BLaER1 treated with 17β-estradiol and CSF1 and Interleukin-3, amounts not matched to agents 10 nM and 100 nM (cell line): Measurements from ENCODE around the gene LRIT2.

Experiments
- H3K27ac ChIP-seq, 11 experiments: shearing (Covaris generic); formaldehyde crosslinking; 2 replicates each; pipeline ENCODE4 v1.8.1; 2022
- H3K27me3 ChIP-seq, 11 experiments: shearing (Covaris generic); formaldehyde crosslinking; 2 replicates each; pipeline ENCODE4 v1.8.1; 2022
- H3K36me3 ChIP-seq, 11 experiments: shearing (Covaris generic); formaldehyde crosslinking; 2 replicates each; pipeline ENCODE4 v1.8.1; 2022
- H3K4me1 ChIP-seq, 10 experiments: shearing (Covaris generic); formaldehyde crosslinking; 2 replicates each; pipeline ENCODE4 v1.8.1; 2022
- H3K4me2 ChIP-seq, 11 experiments: shearing (Covaris generic); formaldehyde crosslinking; 2 replicates each; pipeline ENCODE4 v1.8.1; 2022
- H3K4me3 ChIP-seq, 10 experiments: shearing (Covaris generic); formaldehyde crosslinking; 2 replicates each; pipeline ENCODE4 v1.8.1; 2022
- H3K9ac ChIP-seq, 11 experiments: shearing (Covaris generic); formaldehyde crosslinking; 2 replicates each; pipeline ENCODE4 v1.8.1; 2022
- H3K9me3 ChIP-seq, 11 experiments: shearing (Covaris generic); formaldehyde crosslinking; replicated peaks in 1 of 11; 2 replicates each; pipeline ENCODE4 v1.8.1; 2022
- H4K20me1 ChIP-seq, 11 experiments: shearing (Covaris generic); formaldehyde crosslinking; 2 replicates each; pipeline ENCODE4 v1.8.1; 2022
- Cebpa-rat ChIP-seq, 11 experiments: shearing (Covaris generic); IDR thresholded peaks; 2 replicates each; pipeline ENCODE4 v1.8.1; 2022

The LRIT2 gene

DNA sequence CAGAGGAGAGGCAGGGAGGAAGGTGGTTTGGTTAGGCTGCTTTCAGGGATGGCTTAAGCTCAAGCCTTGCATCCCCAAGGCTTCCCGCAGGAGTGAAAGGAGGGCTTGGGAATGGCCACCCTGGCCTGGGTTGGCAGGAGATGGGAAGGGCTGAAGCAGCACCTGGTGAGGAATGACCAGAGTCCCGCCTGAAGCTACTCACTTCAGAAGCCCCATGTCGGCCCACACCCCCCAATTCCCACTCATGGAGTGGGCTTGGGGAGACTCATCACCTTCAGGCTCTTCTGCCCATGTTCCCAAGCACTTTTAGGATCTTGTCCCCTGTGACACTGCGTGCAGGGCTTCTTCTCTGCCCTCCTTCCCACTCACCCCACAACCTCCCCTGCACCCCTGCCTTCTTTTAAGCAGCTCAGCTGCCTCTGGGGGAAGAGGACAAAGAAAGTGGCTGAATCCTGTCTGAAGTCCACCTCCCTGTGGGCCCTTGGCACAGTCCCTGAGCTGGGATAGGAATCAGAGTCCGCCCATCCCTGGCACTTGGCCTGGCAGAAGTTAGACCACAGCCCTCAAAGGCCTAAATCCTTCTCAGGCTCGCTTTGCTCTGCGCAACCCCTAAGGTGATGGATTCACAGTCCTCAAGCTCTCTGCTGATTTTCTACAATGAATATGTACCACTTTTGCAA, 36.0 kb upstream of the LRIT2 start:
- H3K27me3 ChIP-seq: no peaks in the 10 kb centered on the region
- H3K36me3 ChIP-seq: no peaks in the 10 kb centered on the region
- H3K27ac ChIP-seq: no peak overlapping the region
- H3K9me3 ChIP-seq: no peaks in the 10 kb centered on the region
- no peaks in the 10 kb centered on the region for H4K20me1 ChIP-seq
- H3K4me1 ChIP-seq: peaks cover 0 to 4% (median 0%) of the 10 kb centered on the region in 10 experiments; a peak in 1 of 20 replicates
- no peak overlapping the region for H3K4me3 ChIP-seq
- no peak overlapping the region for H3K4me2 ChIP-seq
- H3K9ac ChIP-seq: no peak overlapping the region
- no peak for TF ChIP-seq Cebpa-rat (IDR thresholded peaks at IDR 0.05)

DNA sequence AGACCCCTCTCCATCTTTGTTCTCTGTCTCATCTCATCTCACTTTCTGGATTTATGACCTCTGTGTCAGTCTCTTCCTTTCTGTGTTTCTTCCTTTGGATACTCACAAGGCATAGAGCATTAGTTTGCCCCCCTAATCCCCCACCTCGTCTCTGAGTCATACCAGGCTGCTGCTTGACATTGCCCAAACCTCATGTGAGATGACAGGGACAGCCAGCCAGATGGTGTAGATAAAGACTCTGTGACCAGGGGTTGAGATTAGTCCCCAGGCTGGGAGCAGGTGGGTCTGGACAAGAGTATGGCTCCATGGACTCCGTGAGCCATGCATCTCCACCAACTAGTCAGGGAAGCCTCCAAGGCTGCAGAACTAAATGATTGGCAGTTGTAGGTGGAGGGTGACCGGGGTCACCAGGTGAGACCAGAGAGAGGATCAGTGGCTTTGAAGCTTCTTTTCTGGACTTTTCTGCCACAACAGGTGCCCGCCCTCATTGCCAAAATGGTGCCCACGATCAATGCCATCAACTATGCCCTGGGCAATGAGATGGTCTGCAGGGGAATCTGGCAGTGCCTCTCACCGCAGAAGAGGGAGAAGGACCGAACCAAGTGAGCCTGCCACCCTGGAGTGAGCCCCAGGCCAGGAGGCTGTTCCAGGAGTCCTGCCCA, 32.8 kb upstream of the LRIT2 start:
- Histone ChIP-seq H3K4me2 (no peak overlapping the region), H3K27me3 (no peaks in the 10 kb centered on the region), H3K36me3 (no peaks in the 10 kb centered on the region), H3K9ac (no peak overlapping the region), H3K9me3 (no peaks in the 10 kb centered on the region), H3K4me1 (no peaks in the 10 kb centered on the region), H4K20me1 (no peaks in the 10 kb centered on the region), H3K4me3 (no peak overlapping the region), H3K27ac (no peak overlapping the region)
- TF ChIP-seq Cebpa-rat (IDR thresholded peaks at IDR 0.05): no peak

- TF ChIP-seq Cebpa-rat (IDR thresholded peaks at IDR 0.05): no peak
- Histone ChIP-seq H3K27me3 (no peaks in the 10 kb centered on the region), H3K27ac (no peak overlapping the region), H3K9ac (no peak overlapping the region), H3K4me3 (no peak overlapping the region), H3K4me1 (no peaks in the 10 kb centered on the region), H4K20me1 (no peaks in the 10 kb centered on the region), H3K9me3 (no peaks in the 10 kb centered on the region), H3K4me2 (no peak overlapping the region), H3K36me3 (no peaks in the 10 kb centered on the region)
These were observed 32.1 kb upstream of the LRIT2 start for GRCh38 chr10:84257343-84258020.

GRCh38 chr10:84256510-84257342, 31.4 kb upstream of the LRIT2 start:
- Histone ChIP-seq H3K9me3 (no peaks in the 10 kb centered on the region; a peak in 1 of 22 replicates), H3K4me3 (no peak overlapping the region), H3K4me2 (no peak overlapping the region), H3K27ac (no peak overlapping the region), H3K4me1 (no peaks in the 10 kb centered on the region), H3K36me3 (no peaks in the 10 kb centered on the region), H3K27me3 (no peaks in the 10 kb centered on the region), H4K20me1 (no peaks in the 10 kb centered on the region), H3K9ac (no peak overlapping the region)
- TF ChIP-seq Cebpa-rat (IDR thresholded peaks at IDR 0.05): no peak

DNA sequence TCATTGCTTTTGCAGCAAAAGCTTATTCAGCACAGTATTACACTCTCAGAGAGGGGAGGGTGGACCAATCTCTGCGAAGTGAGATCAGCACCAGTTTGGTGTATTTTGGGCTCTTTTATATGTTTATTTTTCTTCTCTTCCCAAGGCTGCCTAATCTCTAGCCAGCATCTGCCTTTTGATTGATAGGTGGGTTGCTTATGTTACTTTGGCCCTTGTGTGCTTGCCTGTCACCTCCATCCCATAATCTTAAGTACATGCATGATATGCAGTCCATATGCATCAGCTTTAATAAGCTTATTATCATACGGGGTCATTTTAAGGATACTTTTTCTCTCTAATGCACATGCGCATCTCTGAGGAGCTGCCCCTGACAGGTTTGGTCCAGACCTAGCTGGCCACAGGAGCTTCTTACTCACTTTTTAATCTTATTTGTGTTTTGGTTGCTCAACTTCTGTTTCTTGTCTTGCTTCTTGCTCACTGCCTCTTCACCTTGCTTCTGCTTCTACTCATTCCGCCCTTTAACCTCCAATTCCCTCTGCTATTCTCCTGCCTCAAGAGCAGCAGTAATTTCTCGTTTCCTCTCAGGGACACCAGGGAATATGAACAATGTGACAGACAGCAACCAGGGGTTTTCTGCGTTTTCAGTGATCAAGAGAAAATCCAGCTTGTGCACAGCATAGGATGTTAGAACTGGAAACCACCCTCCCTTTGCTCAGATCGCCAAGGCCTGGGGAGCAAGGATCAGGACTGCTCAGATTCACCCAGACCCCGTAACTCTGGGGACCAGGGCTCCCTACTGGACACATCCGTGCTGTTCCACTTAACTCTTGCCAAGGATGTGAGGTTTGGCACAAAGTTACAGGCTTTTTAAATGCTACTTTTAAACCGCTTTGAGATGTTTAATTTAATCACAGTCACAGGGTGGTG, 29.5 kb upstream of the LRIT2 start:
- Histone ChIP-seq H3K4me1 (no peaks in the 10 kb centered on the region), H3K4me2 (no peak overlapping the region), H3K9me3 (no peaks in the 10 kb centered on the region; a peak in 1 of 22 replicates), H3K9ac (no peak overlapping the region), H3K27me3 (no peaks in the 10 kb centered on the region), H3K4me3 (no peak overlapping the region), H4K20me1 (no peaks in the 10 kb centered on the region), H3K36me3 (no peaks in the 10 kb centered on the region), H3K27ac (no peak overlapping the region)
- TF ChIP-seq Cebpa-rat (IDR thresholded peaks at IDR 0.05): no peak

DNA sequence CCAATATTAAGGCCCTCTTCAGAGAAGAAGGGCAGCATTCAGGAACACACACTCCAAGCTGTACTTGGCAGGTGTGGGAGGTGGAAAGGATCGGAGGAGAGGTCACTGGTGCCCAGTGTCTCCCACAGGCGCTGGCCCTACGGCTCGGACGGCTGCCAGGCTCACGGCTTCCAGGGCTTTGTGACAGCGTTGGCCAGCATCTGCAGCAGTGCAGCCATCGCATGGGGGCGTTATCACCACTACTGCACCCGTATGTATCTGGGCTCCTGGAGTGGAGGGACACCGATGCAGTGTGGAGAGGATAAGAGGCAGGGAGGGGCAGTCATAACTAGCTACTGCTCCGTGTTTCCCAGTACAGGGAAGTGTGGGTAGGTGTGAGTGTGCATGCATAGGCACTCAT, 23.4 kb upstream of the LRIT2 start:
- Histone ChIP-seq H3K4me3 (no peak overlapping the region), H3K9ac (no peak overlapping the region), H3K27me3 (no peaks in the 10 kb centered on the region), H3K4me1 (no peaks in the 10 kb centered on the region), H4K20me1 (no peaks in the 10 kb centered on the region), H3K36me3 (no peaks in the 10 kb centered on the region), H3K9me3 (no peaks in the 10 kb centered on the region; a peak in 1 of 22 replicates), H3K27ac (no peak overlapping the region), H3K4me2 (no peak overlapping the region)
- no peak for TF ChIP-seq Cebpa-rat (IDR thresholded peaks at IDR 0.05)

GRCh38 chr10:84247496-84247895, 22.2 kb upstream of the LRIT2 start:
- Histone ChIP-seq H3K4me1 (no peaks in the 10 kb centered on the region), H3K4me3 (no peak overlapping the region), H3K9ac (no peak overlapping the region), H3K27ac (no peak overlapping the region), H3K36me3 (no peaks in the 10 kb centered on the region), H3K4me2 (no peak overlapping the region), H3K9me3 (no peaks in the 10 kb centered on the region; a peak in 1 of 22 replicates), H4K20me1 (no peaks in the 10 kb centered on the region), H3K27me3 (no peaks in the 10 kb centered on the region)
- TF ChIP-seq Cebpa-rat (IDR thresholded peaks at IDR 0.05): no peak

DNA sequence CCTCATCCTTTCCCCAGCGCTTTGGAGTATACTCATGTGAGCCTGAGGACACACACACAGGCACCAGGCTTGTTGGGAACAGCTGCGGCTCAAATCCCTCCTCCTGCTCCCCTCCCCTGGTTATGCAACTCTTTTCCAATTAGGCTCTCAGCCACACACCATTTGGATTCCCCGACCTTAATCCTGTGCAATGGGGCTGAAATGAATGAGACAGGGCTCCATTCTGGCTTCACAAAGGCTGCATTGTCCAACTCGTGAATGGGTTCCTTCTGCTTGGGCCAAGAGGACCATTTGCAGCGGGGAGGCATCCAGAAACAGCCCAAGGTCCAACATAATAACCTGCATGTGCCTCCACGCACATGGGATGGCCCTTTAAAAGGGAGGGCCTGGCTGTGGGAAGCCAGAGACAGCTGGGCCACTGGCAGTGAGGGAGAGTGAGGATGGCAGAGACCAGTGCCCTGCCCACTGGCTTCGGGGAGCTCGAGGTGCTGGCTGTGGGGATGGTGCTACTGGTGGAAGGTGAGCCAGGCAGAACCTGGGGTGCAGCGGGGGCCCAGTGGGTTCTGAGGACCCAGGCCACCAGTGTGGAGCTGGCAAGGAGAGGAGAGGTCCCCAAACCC, 19.4 kb upstream of the LRIT2 start, which contains the start of gene RGR:
RGR (plus strand) TSS at position 403 of the 620 bp plus-strand sequence; CDS start at position 441, 38 bp downstream.
- no peaks in the 10 kb centered on the region for H3K4me1 ChIP-seq
- no peak within 1 kb of the TSS for H3K4me3 ChIP-seq
- H4K20me1 ChIP-seq: no peaks in the 10 kb centered on the region
- no peaks in the 10 kb centered on the region for H3K9me3 ChIP-seq
- H3K27me3 ChIP-seq: no peaks in the 10 kb centered on the region
- no peak for TF ChIP-seq Cebpa-rat (IDR thresholded peaks at IDR 0.05)
- H3K4me2 ChIP-seq: no peak within 1 kb of the TSS
- no peak within 1 kb of the TSS for H3K27ac ChIP-seq
- no peak within 1 kb of the TSS for H3K9ac ChIP-seq
- no peaks in the 10 kb centered on the region for H3K36me3 ChIP-seq
